Stimulated activated CD8-positive, alpha-beta memory T cell treated with anti-CD3 and anti-CD28 coated beads, Interleukin-12 subunit alpha, Interleukin-12 subunit beta, amount 100 ng/mL, for 24 hours (primary cell): ENCODE data around the gene MAFG.

Source experiments
- DNase-seq: peaks from one replicate; pipeline ENCODE4 v3.0.0-alpha.2; 2020; ENCODE audit errors: extremely low read depth

MAFG gene

DNA sequence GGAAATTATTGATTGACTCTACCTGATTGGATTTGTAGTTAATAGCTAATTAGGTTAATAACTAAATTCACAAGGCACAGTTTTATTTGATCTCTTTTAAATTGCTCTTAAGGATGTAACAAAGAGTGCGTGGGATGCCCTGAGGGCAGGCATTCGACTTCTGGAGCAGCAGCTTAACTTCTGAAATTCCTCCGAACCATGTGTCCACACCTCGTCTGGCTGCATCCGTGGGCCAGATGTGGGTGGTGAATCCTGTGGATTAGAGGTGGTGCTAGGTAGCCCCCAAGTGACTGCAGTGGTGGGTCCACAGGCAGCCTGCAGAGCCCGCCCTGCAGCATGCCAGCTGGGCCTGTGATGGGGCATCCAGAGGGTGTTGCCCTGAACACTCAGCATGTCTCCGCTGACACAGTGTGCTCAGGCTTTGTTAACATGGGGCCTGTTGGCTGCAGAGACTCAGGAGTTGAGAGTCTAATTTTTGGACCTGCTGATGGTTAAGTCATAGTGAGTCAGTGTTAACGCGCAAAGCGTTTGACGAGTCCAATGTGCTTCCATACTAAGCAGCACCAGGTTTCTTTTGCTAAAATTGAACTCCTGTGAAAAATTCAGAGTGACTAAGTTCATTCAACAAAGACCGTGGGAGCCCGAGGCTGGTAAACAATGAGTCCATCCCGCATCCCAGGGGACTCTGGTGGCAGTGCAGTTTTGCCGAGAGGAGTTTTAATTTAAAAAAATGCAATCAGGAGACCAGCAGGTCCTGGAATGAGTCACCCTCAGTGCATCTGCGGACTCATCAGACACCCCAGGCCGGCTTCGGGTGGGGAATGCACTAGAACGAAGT lies 29.3 kb downstream of the MAFG start:
- no peak for DNase-seq

DNA sequence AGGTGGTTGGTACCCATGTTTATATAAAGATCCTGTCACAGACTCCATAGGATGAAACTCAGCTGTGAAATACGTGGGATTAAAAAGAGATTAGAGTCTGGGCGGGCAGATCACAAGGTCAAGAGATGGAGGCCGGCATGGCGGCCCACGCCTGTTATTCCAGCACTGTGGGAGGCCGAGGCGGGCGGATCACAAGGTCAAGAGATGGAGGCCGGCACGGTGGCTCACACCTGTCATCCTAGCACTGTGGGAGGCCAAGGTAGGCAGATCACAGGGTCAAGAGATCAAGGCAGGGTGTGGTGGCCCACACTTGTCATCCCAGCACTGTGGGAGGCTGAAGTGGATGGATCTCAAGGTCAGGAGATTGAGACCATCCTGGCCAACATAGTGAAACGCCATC lies 32.1 kb downstream of the MAFG start:
- DNase-seq, result no peak

- DNase-seq, result no peak
Observed at GRCh38 chr17:81891303-81891552, 36.3 kb downstream of the MAFG start.

GRCh38 chr17:81890447-81891302 lies 36.9 kb downstream of the MAFG start:
- DNase-seq, result no peak

DNA sequence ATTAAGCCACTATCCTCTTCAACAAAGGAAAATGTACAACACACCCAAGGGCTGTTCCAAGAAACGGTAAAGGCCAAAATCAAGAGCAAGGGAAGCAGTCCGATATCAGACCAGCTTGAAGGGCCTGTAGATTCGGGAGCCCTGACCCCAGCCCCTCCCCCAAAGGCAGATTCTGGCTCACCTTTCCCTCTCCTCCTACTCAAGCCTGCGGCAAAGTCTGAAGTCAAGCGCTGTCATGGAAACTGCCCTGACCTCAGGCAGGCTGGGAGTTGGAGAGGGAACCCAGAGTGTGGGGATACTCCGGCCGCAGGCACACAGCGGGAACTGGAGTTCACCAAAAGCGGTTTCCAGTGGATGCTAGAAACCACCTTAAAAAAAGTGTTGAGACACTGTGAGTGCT lies 37.9 kb downstream of the MAFG start:
- DNase-seq, result no peak

DNA sequence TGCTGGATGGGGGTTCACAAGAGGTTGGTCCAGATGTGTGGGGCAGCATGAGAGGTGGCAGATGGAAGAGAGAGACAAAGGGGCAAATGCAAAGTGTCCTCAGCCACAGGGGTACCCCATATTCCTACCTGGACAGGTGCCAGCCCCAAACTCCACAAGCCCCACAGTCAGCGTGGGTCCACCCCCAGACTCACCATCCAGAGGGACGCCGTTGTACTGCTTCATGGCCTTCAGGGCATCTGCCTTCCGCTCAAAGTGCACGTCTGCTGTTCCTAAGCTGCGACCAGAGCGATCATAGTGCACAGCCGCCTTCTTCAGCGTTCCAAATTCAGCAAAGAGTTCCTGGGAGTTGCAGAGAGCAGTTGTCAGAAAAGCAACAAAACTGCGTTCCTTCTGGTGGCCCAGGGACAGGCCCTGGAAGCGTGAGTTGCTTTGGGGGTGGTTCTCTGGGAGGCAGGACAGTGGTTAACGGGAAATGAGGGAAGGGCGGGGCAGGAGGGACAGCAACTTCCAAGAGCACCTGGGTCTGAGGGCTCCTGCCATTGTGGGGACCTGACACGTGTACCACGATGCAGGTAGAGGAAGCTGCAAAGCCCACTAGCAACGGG lies 38.4 kb downstream of the MAFG start:
- DNase-seq, result no peak

- DNase-seq, result no peak
Observed at GRCh38 chr17:81888105-81888987, 39.2 kb downstream of the MAFG start.

GRCh38 chr17:81885869-81886548 lies 41.5 kb downstream of the MAFG start:
- no peak for DNase-seq

- no peak for DNase-seq
Observed at GRCh38 chr17:81885454-81885853, 42.1 kb downstream of the MAFG start.

GRCh38 chr17:81884968-81885367 lies 42.6 kb downstream of the MAFG start:
- no peak for DNase-seq

- DNase-seq, result no peak
Observed at GRCh38 chr17:81884520-81884919, 43.0 kb downstream of the MAFG start.

DNA sequence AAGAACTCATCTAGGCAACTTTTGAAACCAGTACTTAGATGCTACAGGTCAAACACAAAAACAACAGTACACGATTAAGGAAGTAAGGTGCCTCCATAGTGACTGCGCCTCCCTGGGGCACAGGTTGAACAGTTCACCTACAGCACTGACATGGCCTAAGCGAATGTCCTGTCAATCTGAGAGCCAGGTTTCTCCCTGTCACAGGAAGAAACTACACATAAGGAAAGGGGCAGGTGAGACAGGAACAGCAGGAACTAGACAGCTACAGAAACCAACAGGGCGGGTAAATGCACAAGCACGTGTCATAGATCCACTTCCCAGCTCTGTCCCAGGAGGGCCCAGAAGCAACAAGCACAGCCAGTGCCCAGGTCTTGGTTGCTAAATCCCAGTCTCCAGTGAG lies 48.4 kb downstream of the MAFG start:
- no peak for DNase-seq

DNA sequence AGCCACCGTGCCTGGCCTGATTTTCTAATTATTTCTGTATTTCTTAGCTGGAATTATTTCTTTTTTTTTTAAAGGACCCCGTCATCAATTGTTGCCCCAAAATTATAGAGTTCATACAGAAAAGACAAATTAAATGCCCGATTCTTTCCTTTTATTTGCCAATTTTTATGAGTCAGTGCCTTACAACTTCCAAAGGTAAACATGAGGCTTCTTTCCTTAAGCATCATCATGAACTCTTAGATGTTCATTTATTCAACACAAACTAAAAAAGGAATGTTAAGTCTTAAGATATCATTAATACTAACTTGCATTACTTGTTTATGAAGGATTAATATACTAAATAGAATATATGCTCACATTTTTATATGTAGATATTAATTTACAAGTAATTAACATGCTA lies 49.2 kb downstream of the MAFG start:
- DNase-seq, result no peak

GRCh38 chr17:81877569-81877968 lies 50.0 kb downstream of the MAFG start:
- DNase-seq, result no peak

- peak; percentile 90 for DNase-seq
Observed at GRCh38 chr17:81871387-81872230, 55.9 kb downstream of the MAFG start.

DNA sequence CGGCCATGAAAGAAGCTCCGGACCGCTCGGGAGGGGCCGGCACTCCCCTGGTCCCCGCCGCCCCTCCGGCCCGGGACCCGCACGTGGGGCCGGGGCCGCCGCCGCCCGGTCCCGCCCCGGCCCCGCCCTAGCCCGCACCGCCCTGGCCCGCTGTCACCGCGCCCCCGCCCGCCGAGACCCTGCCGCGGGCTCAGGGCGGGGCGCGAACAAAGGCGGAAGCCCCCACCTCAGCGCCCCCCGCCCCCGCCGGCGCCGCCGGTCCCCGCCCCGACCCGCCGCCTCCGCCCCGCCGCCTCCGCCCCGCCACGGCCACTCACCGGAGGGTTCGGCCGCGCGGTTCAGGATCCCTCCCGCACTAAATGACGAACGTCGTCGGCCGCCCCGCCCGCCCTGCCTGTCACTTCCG lies 56.6 kb downstream of the MAFG start, which contains the start of gene ARHGDIA:
Gene ARHGDIA, minus strand, starts transcription at position 357 of the 406 bp plus-strand sequence. CDS start 1,407 bp downstream, outside the sequence.
- no peak for DNase-seq

- no peak for DNase-seq
Observed at GRCh38 chr17:81870131-81870980, 57.2 kb downstream of the MAFG start.

DNA sequence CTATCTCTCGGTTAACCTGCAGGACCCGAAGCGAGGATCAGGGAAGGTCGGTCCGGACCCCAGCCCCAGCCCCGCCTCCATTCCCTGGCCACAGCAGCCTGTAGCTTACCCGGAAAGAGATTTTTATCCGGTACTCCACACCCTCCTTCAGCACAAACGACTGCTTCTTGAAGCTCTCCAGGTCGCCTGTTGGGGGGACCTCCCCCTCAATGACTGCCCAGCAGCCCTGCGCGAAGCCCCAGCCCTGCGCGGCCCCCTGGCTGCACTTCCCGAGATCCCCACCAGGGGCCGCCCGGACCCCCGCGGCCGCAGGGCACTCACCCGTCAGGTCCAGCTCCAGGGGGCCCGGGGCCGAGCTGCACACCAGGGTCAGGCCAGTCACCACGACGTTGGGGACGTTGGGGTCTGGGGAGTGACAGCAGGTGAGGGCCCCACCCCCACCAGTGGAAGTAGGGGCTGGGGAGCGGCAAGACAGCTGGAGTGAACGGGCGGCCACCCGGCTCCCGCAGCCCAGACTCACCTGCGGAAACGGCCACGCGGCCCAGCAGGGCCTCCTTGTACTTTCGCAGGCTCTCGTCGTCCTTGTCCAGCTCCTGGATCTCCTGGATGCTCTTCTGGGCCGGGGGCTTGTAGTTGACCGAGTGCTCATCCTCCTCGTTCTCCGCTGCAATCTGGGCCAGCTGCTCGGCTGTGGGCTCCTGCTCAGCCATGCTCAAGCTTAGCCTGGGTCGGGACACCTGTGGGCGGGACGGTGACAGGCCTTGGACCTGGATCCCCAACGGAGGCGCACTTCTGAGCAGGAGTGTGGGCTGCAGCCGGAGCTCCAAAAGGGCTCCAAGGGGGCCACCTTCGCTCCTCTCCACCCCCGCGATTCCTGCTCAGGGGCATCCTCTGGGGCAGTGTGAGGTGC lies 58.1 kb downstream of the MAFG start:
- DNase-seq, result no peak
